Aorta (tissue), 5 donors: ENCODE results near the gene MIA2. TPM values are rescaled to one million over a fixed set of nuclear protein-coding genes. Genes with fewer than 3 reads are reported as not detected.
"Not testable (repeated sequence)": the region's sequence is repeated elsewhere in the genome, so short reads cannot be mapped to it uniquely, and the experiment has no call there.

Source experiments
- ATAC-seq: fragments of 200-7000 bp; cut with Tn5 transposase; one replicate; pipeline ENCODE4 v1.9.1; 2022; ENCODE audit warnings: moderate library complexity; ENCODE audit not compliant: low FRiP score
- DNase-seq, 2 donors: peaks; one replicate each; pipeline ENCODE4 v3.0.0-alpha.2; 2020
- H3K27ac ChIP-seq, 2 donors: one replicate each; pipeline ENCODE4 v1.5.1; 2013; ENCODE audit warnings: low read length in 2 of 2, mild to moderate bottlenecking in 2 of 2, moderate library complexity in 2 of 2, control low read depth in 1 of 2, inconsistent platforms in 1 of 2, low read depth in 1 of 2
- H3K27me3 ChIP-seq, 2 donors: one replicate each; pipeline ENCODE4 v1.6.1; 2013; ENCODE audit warnings: control low read depth in 1 of 2, low read length in 1 of 2, mild to moderate bottlenecking in 1 of 2, moderate library complexity in 1 of 2; ENCODE audit not compliant: insufficient read depth in 2 of 2, control insufficient read depth in 1 of 2
- H3K36me3 ChIP-seq, 2 donors: one replicate each; pipeline ENCODE4 v1.6.1; 2013; ENCODE audit warnings: control low read depth in 1 of 2, low read length in 1 of 2, mild to moderate bottlenecking in 1 of 2; ENCODE audit not compliant: insufficient read depth in 2 of 2, control insufficient read depth in 1 of 2
- H3K4me1 ChIP-seq, 2 donors: one replicate each; pipeline ENCODE4 v1.6.1; 2013; ENCODE audit warnings: low read length in 2 of 2, control low read depth in 1 of 2, mild to moderate bottlenecking in 1 of 2, moderate library complexity in 1 of 2; ENCODE audit not compliant: insufficient read depth in 2 of 2, control insufficient read depth in 1 of 2
- H3K4me3 ChIP-seq, 2 donors: one replicate each; pipeline ENCODE4 v1.5.1; 2013; ENCODE audit warnings: low read length in 2 of 2, control low read depth in 1 of 2, mild to moderate bottlenecking in 1 of 2
- H3K9me3 ChIP-seq: one replicate; pipeline ENCODE4 v1.6.1; 2013; ENCODE audit warnings: mild to moderate bottlenecking, low read length; ENCODE audit not compliant: control insufficient read depth
- WGBS, 2 donors: extraction: QIAGEN DNeasy Blood & Tissue Kit; methylation state at CpG; one replicate each; pipeline ENCODE4 v1.1.7; 2013; 5-methylcytosine and 5-hydroxymethylcytosine counted together
- intact Hi-C, 2 donors: fragments of 100-400 bp; cut with DNase I; formaldehyde crosslinking; loops; one replicate each; pipeline versions ENCODE4 v1.14.2 to v1.15.0; 2022
- polyA plus RNA-seq, 2 donors: library from polyadenylated mRNA; stranded (reverse); fragments of 200-250 nt; gene quantifications; one replicate each; pipeline ENCODE4 v1.2.3, GENCODE V29; 2013
- total RNA-seq, 2 donors: library from RNA; stranded (reverse); fragmentation: NEBNext Ultra II Directional; extraction: Animal tissue kit (Norgen Biotek cat#: 25700); gene quantifications; one replicate each; pipeline ENCODE4 v1.2.1, GENCODE V29; 2021
- donor health status: healthy with polysubstance abuse.
- donor health status: Bipolar disorder and iron deficiency.
- donor health status: DM: no; HTN: no; CAD: no.
- donor health status: DM: no; HTN: no; CAD: no.
- donor health status: DM: yes; HTN: yes; CAD: no.

The MIA2 gene
- total and polyA plus RNA-seq, 4 donors, result 13.5 to 26.7 (median 19.7) TPM

DNA sequence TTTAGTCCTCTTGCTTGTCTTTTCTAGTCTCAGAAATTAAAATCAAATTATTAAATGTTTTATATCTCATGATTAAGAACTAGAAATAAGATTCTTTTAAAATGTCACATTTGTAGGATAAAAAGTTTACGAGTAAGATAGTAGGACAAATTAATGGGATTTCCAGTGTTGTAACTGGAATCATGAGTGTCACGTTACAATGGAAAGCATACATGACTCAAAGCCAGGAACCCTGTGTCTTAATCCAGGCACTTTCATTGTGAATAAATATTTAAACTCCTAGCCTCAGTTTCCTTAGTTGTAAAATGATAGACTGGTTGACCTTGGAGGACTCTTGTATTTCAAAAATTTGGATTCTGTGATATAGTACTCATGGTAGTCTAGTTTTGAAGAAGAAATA, 84.9 kb downstream of the MIA2 start:
- H3K4me1 ChIP-seq, result no peaks in the 10 kb centered on the region
- 88 to 92% methylated on average over 2 of the region's 2 CpGs for WGBS, 2 donors
- no peaks in the 10 kb centered on the region for H3K9me3 ChIP-seq
- H3K36me3 ChIP-seq, result peaks cover 0 to 2% of the 10 kb centered on the region in 2 donors
- H3K27ac ChIP-seq, result no peak overlapping the region
- ATAC-seq (no peak), DNase-seq (no peak)
- intact Hi-C loops, result loop anchor here in 1 of 2 donors (10.0 kb wide), 1 partner anchor 46 kb away; no protein-coding TSS in a partner anchor
- no peaks in the 10 kb centered on the region for H3K27me3 ChIP-seq
- no peak overlapping the region for H3K4me3 ChIP-seq

DNA sequence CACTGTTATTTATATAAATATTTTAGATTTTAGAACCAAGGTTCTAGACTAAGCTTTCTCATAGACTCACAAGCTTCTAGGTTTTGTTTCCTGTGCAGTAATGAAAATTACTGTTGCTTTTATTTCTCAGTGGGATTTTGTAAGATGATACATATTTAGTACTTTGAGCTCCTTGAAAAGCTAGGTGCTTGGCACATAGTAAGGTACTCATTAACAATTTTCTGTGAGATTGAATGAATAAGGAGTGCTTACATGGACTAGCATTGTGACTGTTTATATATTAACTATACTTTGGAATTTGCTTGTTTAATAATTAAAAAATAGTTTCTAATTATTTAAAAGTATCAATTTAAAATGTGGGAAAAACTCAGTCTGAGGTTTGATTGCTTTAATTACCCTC, 85.7 kb downstream of the MIA2 start:
- DNase-seq, result no peak
- no peak for ATAC-seq
- no peaks in the 10 kb centered on the region for H3K4me1 ChIP-seq
- H3K9me3 ChIP-seq, result no peaks in the 10 kb centered on the region
- no peaks in the 10 kb centered on the region for H3K27me3 ChIP-seq
- H3K27ac ChIP-seq, result no peak overlapping the region
- H3K36me3 ChIP-seq, result peaks cover 0 to 2% of the 10 kb centered on the region in 2 donors
- H3K4me3 ChIP-seq, result no peak overlapping the region
- intact Hi-C loops, result loop anchor here in 1 of 2 donors (10.0 kb wide), 1 partner anchor 45 kb away; no protein-coding TSS in a partner anchor

DNA sequence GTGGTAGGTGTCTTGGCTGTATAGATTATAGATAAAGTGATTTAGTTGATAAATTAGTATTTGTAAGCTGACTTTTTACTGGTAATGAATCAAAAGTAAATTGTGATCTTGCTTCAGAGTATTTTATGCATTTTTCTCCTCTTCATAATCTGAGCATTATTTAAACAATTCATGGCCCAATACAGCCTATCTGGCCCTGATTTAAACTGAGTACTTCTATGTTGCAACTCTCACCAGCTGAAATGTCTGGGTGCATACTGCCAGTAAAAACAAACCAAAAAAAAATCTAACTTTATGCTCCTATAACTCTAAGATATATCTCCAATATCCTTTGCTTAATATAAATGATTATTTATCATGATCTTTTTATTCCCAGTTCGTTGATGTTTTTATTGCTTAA, 86.6 kb downstream of the MIA2 start:
- no peaks in the 10 kb centered on the region for H3K9me3 ChIP-seq
- no peak for DNase-seq
- H3K4me1 ChIP-seq, result no peaks in the 10 kb centered on the region
- no peaks in the 10 kb centered on the region for H3K27me3 ChIP-seq
- no peak for ATAC-seq
- WGBS, 2 donors, result 96% methylated on average over 1 of the region's 1 CpG
- H3K36me3 ChIP-seq, result peaks cover 0 to 2% of the 10 kb centered on the region in 2 donors
- H3K27ac ChIP-seq, result no peak overlapping the region
- intact Hi-C loops, result no loop called here
- H3K4me3 ChIP-seq, result no peak overlapping the region

DNA sequence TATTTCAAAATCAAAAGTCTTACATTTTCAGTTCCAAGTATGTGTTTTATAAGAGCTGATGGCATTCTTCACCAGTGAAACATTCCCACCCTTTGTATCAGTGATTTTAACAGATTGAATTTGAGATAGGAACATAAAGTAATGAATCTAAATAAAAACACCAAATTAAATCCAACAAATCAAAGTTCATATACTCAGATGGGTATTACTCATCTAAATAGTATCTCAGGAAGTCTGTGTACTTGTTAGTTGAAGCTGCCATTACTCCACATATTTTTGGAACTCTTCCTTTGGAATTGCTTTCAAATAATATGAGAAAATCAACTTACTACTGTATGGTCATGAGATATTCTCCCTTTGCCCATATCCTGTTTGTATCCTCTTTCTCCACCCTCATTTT, 89.1 kb downstream of the MIA2 start:
- H3K4me3 ChIP-seq, result no peak overlapping the region
- no peaks in the 10 kb centered on the region for H3K9me3 ChIP-seq
- H3K36me3 ChIP-seq, result no peaks in the 10 kb centered on the region
- H3K27me3 ChIP-seq, result no peaks in the 10 kb centered on the region
- no peak for ATAC-seq
- intact Hi-C loops, result no loop called here
- H3K27ac ChIP-seq, result no peak overlapping the region
- H3K4me1 ChIP-seq, result no peaks in the 10 kb centered on the region
- no peak for DNase-seq

DNA sequence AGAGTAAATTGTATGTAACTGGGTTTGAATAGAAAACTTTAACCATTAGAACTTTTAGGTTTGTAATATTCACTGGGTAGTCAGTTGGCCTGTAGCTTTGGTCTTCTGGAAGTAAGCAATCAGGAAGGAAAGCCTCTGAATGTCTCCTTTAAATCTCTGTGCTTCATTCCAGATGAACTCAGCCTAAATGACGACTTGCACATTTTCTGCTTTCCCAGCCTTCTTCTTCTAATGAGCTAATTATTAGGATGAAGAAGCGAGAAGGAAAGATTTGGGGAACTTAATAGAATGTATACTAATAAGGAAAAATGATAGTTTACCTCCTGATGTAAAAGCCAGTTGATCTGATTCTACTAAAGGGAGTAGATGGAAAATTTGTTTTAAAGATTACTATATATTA, 90.4 kb downstream of the MIA2 start:
- Histone ChIP-seq H3K36me3 (no peaks in the 10 kb centered on the region), H3K27me3 (no peaks in the 10 kb centered on the region), H3K9me3 (no peaks in the 10 kb centered on the region), H3K4me1 (no peaks in the 10 kb centered on the region), H3K27ac (no peak overlapping the region), H3K4me3 (no peak overlapping the region)
- no peak for ATAC-seq
- 76 to 85% methylated on average over 2 of the region's 2 CpGs for WGBS, 2 donors
- no peak for DNase-seq
- intact Hi-C loops, result no loop called here

DNA sequence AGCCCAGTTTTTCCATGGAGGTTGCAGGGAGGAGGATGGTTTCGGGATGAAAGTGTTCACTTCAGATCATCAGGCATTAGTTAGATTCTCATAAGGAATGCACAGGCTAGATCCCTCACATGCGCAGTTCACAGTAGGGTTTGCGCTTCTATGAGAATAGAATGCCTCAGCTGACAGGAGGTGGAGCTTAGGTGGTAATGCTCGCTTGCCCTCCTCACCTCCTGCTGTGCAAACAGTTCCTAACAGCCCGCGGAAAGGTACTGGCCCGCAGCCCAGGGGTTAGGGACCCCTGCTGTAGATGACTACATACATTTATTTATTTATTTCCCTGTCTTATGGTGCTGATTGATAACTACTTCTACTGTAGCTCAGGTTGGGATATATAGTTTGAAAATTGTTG, 105.3 kb downstream of the MIA2 start:
- H3K36me3 ChIP-seq, result no peaks in the 10 kb centered on the region

DNA sequence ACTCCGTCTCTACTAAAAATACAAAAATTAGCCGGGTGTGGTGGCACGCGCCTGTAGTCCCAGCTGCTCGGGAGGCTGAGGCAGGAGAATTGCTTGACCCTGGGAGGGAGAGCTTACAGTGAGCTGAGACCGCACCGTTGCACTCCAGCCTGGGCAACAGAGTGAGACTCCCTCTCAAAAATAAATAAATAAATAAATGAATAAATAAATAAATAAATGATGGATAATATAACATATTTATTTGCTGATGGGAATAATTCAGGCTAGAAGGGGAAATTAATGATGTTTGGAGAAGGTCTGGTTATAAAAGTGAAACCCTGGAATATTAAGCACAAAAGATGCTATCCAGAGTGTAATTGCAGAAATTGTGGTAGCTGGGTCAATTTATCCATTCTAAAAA, 107.4 kb downstream of the MIA2 start:
- H3K36me3 ChIP-seq, H3K27ac ChIP-seq, intact Hi-C loops, H3K4me3 ChIP-seq, DNase-seq, H3K9me3 ChIP-seq, ATAC-seq, H3K27me3 ChIP-seq, H3K4me1 ChIP-seq: not testable (repeated sequence)
- 97 to 99% methylated on average over 7 of the region's 7 CpGs for WGBS, 2 donors

More for the DNA sequence above, 105.3 kb downstream of the MIA2 start:
- no peak for ATAC-seq
- intact Hi-C loops, result no loop called here
- H3K9me3 ChIP-seq, result no peaks in the 10 kb centered on the region
- no peaks in the 10 kb centered on the region for H3K4me1 ChIP-seq
- no peak for DNase-seq
- H3K4me3 ChIP-seq, result no peak overlapping the region
- 60 to 67% methylated on average over 7 of the region's 7 CpGs for WGBS, 2 donors
- no peaks in the 10 kb centered on the region for H3K27me3 ChIP-seq
- no peak overlapping the region for H3K27ac ChIP-seq

DNA sequence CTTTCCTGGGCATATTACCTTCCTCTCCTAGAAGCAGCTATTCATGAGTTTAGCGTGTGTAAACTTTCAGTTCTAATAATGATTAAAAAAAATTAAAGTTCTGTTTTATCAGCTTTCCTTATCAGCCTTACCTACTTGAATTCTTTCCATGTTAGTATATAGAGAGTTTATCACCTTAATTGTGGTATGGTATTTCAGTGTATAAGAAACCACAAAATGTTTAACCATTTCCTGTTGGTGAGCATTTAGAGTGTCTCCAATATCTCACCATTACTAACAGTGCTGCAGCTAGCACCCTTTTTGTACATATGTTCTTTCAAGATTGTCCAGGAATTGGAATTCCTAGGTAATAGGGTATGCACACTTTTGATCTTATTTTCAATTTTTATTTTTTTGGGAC, 109.1 kb downstream of the MIA2 start:
- Histone ChIP-seq H3K9me3 (no peaks in the 10 kb centered on the region), H3K4me1 (no peaks in the 10 kb centered on the region), H3K36me3 (no peaks in the 10 kb centered on the region), H3K27me3 (no peaks in the 10 kb centered on the region), H3K27ac (no peak overlapping the region), H3K4me3 (no peak overlapping the region)
- intact Hi-C loops, result no loop called here
- WGBS, 2 donors, result 1 to 35% methylated on average over 1 of the region's 1 CpG
- ATAC-seq, result no peak
- no peak for DNase-seq

DNA sequence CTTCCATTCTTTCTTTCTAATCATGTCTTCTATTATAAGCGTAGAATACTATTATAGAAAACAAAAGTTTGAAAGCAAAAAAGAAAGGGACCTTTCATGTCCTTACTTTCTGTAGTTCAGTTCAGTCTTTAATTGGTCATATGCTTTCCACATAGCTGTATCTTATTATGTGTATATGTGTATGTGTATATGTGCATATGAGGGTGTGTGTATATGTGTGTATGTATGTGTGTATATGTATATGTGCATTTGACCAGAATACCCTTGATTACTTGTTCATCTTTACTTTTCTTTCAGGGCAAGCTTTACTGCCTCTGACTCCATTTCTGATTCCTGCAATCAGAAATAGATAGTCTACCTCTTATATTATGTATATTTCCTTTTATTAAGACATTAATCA, 109.9 kb downstream of the MIA2 start:
- Histone ChIP-seq H3K27me3 (no peaks in the 10 kb centered on the region), H3K36me3 (no peaks in the 10 kb centered on the region)

More for the DNA sequence above, 109.9 kb downstream of the MIA2 start:
- H3K9me3 ChIP-seq, result no peaks in the 10 kb centered on the region
- H3K4me1 ChIP-seq, result no peaks in the 10 kb centered on the region
- intact Hi-C loops, result no loop called here
- WGBS, 2 donors, result 91 to 97% methylated on average over 1 of the region's 1 CpG
- no peak overlapping the region for H3K4me3 ChIP-seq
- ATAC-seq, result no peak
- H3K27ac ChIP-seq, result no peak overlapping the region
- DNase-seq, result no peak
